HCT116 (cell line): ENCODE data around the gene ARFRP1. TPM values are rescaled to one million over a fixed set of nuclear protein-coding genes. Genes with fewer than 3 reads are reported as not detected.

Source experiments
- ATAC-seq: fragments of 200-7000 bp; cut with Tn5 transposase; 2 replicates; pipeline ENCODE4 v1.9.1; 2020; ENCODE audit warnings: mild to moderate bottlenecking, moderate library complexity
- BruUV-seq: library from RNA; stranded (reverse); fragments of 400-500 nt; replicated peaks from 2 replicates; lab custom pipeline; 2021; lab: Mats Ljungman, UMichigan
- CTCF ChIA-PET: fragments of 300-600 bp; sonication (Branson Sonifier 250); formaldehyde crosslinking; loops from one replicate; lab custom pipeline; 2021; ENCODE audit warnings: antibody characterized with exemption; lab: Charles Lee
- POLR2A ChIA-PET: fragments of 300-600, 350-600 bp; sonication (Branson Sonifier 250); formaldehyde crosslinking; loops from one replicate; lab custom pipeline; 2021; ENCODE audit warnings: antibody characterized with exemption; lab: Charles Lee
- RAD21 ChIA-PET, 2 experiments: fragments of 300-600 bp; sonication (Branson Sonifier 250); formaldehyde crosslinking; loops; one replicate each; lab custom pipeline; 2023; ENCODE audit warnings: low total read pairs in 2 of 2; ENCODE audit not compliant: uncharacterized antibody in 2 of 2, unreplicated experiment in 2 of 2, low non-redundant PET in 1 of 2; lab: Charles Lee
- DNase-seq: peaks from one replicate; pipeline ENCODE4 v3.0.0-alpha.2; 2010; ENCODE audit warnings: low read depth, low spot score
- H2AFZ ChIP-seq: fragments of 200-600 bp; shearing (Covaris generic), sonication (generic); 2 replicates; pipeline ENCODE4 v1.6.1; 2017; ENCODE audit warnings: low read depth, mixed run types, mixed read lengths, antibody characterized with exemption, low read length; ENCODE audit not compliant: poor library complexity, severe bottlenecking
- H3K27ac ChIP-seq: 2 replicates; pipeline ENCODE4 v1.5.1; 2012; ENCODE audit warnings: low read depth, low read length
- H3K27me3 ChIP-seq: fragments of 200-600 bp; sonication (generic); 2 replicates; pipeline ENCODE4 v1.6.1; 2016; ENCODE audit warnings: mixed run types, low read length, mixed read lengths; ENCODE audit not compliant: insufficient read depth
- H3K36me3 ChIP-seq, 2 experiments: fragments of 200-500 bp in 1 of 2; fragments of 200-600 bp in 1 of 2; sonication (Bioruptor generic) in 1 of 2; sonication (generic) in 1 of 2; 2 replicates each; pipeline versions ENCODE4 v1.5.1 to v1.6.1; 2014 to 2016; ENCODE audit warnings: low read length in 2 of 2, inconsistent platforms in 1 of 2, mixed read lengths in 1 of 2, mixed run types in 1 of 2; ENCODE audit not compliant: insufficient read depth in 2 of 2, control insufficient read depth in 1 of 2
- H3K4me1 ChIP-seq, 2 experiments: fragments of 200-600 bp in 1 of 2; sonication (generic) in 1 of 2; 2 replicates each; pipeline versions ENCODE4 v1.5.1 to v1.6.1; 2012 to 2017; ENCODE audit warnings: low read length in 2 of 2, inconsistent platforms in 1 of 2, mild to moderate bottlenecking in 1 of 2, mixed read lengths in 1 of 2, mixed run types in 1 of 2, moderate library complexity in 1 of 2; ENCODE audit not compliant: insufficient read depth in 2 of 2, control insufficient read depth in 1 of 2
- H3K4me2 ChIP-seq: fragments of 200-600 bp; sonication (generic); 2 replicates; pipeline ENCODE4 v1.6.1; 2017; ENCODE audit warnings: mixed run types, low read length, mixed read lengths
- H3K4me3 ChIP-seq, 2 experiments: fragments of 200-600 bp in 1 of 2; sonication (generic) in 1 of 2; replicated peaks in 1 of 2; 2 replicates each; pipeline ENCODE4 v1.5.1; 2011 to 2016; ENCODE audit warnings: low read length in 2 of 2, control low read depth in 1 of 2, low read depth in 1 of 2, mild to moderate bottlenecking in 1 of 2, mixed read lengths in 1 of 2, mixed run types in 1 of 2
- H3K79me2 ChIP-seq: fragments of 200-600 bp; sonication (generic); 2 replicates; pipeline ENCODE4 v1.6.1; 2017; ENCODE audit warnings: mild to moderate bottlenecking, mixed run types, low read length, moderate library complexity, mixed read lengths; ENCODE audit not compliant: insufficient read depth
- H3K9ac ChIP-seq: fragments of 200-600 bp; sonication (generic); 2 replicates; pipeline ENCODE4 v1.6.1; 2016; ENCODE audit warnings: low read length, mixed read lengths
- H3K9me2 ChIP-seq: fragments of 200-600 bp; sonication (generic), shearing (Covaris generic); 2 replicates; pipeline ENCODE4 v1.6.1; 2017; ENCODE audit warnings: mixed run types, mild to moderate bottlenecking, moderate library complexity; ENCODE audit not compliant: insufficient read depth
- H3K9me3 ChIP-seq, 2 experiments: fragments of 200-500 bp in 1 of 2; fragments of 200-600 bp in 1 of 2; sonication (Bioruptor generic) in 1 of 2; sonication (generic) in 1 of 2; 2 replicates each; pipeline ENCODE4 v1.6.1; 2014 to 2017; ENCODE audit warnings: low read length in 2 of 2, mixed read lengths in 2 of 2, inconsistent platforms in 1 of 2, low read depth in 1 of 2, mild to moderate bottlenecking in 1 of 2, mixed run types in 1 of 2, moderate library complexity in 1 of 2; ENCODE audit not compliant: control insufficient read depth in 1 of 2, insufficient read depth in 1 of 2
- H4K20me1 ChIP-seq: fragments of 200-600 bp; sonication (generic), shearing (Covaris generic); 2 replicates; pipeline ENCODE4 v1.6.1; 2017; ENCODE audit warnings: mixed run types, mild to moderate bottlenecking, moderate library complexity; ENCODE audit not compliant: insufficient read depth
- ATF3 ChIP-seq: IDR thresholded peaks from 2 replicates; pipeline ENCODE4 v1.6.1; 2012
- CBX3 ChIP-seq: IDR thresholded peaks from 2 replicates; pipeline ENCODE4 v1.6.1; 2012; ENCODE audit warnings: low read depth
- CTCF ChIP-seq, 3 experiments: fragments of 200-600 bp in 1 of 3; sonication (generic) in 1 of 3; IDR thresholded peaks in 2 of 3; conservative IDR thresholded peaks in 1 of 3; 2 replicates each; pipeline ENCODE4 v1.5.1; 2012 to 2017; ENCODE audit warnings: low read depth in 2 of 3, low read length in 2 of 3, antibody characterized with exemption in 1 of 3, borderline replicate concordance in 1 of 3, control low read depth in 1 of 3, mild to moderate bottlenecking in 1 of 3, mixed read lengths in 1 of 3, mixed run types in 1 of 3, moderate library complexity in 1 of 3; ENCODE audit not compliant: insufficient read depth in 1 of 3
- EGR1 ChIP-seq: IDR thresholded peaks from 2 replicates; pipeline ENCODE4 v1.6.1; 2012; ENCODE audit warnings: low read depth
- ELF1 ChIP-seq: IDR thresholded peaks from 2 replicates; pipeline ENCODE4 v1.6.1; 2012; ENCODE audit warnings: low read depth, borderline replicate concordance
- FOSL1 ChIP-seq: IDR thresholded peaks from 2 replicates; pipeline ENCODE4 v1.6.1; 2012; ENCODE audit warnings: low read depth
- JUND ChIP-seq: IDR thresholded peaks from 2 replicates; pipeline ENCODE4 v1.6.1; 2012
- POLR2AphosphoS5 ChIP-seq: IDR thresholded peaks from 2 replicates; pipeline ENCODE4 v1.6.1; 2011; ENCODE audit warnings: mild to moderate bottlenecking, low read depth, low read length, moderate library complexity
- REST ChIP-seq: IDR thresholded peaks from 2 replicates; pipeline ENCODE4 v1.6.1; 2012; ENCODE audit warnings: low read depth
- SIN3A ChIP-seq: IDR thresholded peaks from 2 replicates; pipeline ENCODE4 v1.6.1; 2012; ENCODE audit warnings: low read depth
- SP1 ChIP-seq: IDR thresholded peaks from 2 replicates; pipeline ENCODE4 v1.6.1; 2012; ENCODE audit warnings: low read depth
- TCF7L2 ChIP-seq: IDR thresholded peaks from 2 replicates; pipeline ENCODE4 v1.7.0; 2011; ENCODE audit warnings: borderline replicate concordance, inconsistent platforms; ENCODE audit not compliant: insufficient read depth, insufficient read length; ENCODE audit errors: extremely low read depth
- YY1 ChIP-seq: IDR thresholded peaks from 2 replicates; pipeline ENCODE4 v1.6.1; 2011; ENCODE audit warnings: low read length, low read depth, moderate library complexity, mild to moderate bottlenecking; ENCODE audit not compliant: insufficient replicate concordance; ENCODE audit errors: extremely low read depth
- ZNF274 ChIP-seq: fragments of 200-500 bp; sonication (Bioruptor generic); IDR thresholded peaks from 2 replicates; pipeline ENCODE4 v1.6.1; 2014; ENCODE audit warnings: mild to moderate bottlenecking, low read depth, low read length, inconsistent platforms
- intact Hi-C: fragments of 100-400 bp; cut with micrococcal nuclease; formaldehyde crosslinking; loops from 2 replicates; pipeline ENCODE4 v1.10.0; 2022
- total RNA-seq: library from RNA; stranded (reverse); gene quantifications from one replicate; pipeline ENCODE4 v1.2.1, GENCODE V29; 2021; ENCODE audit not compliant: unreplicated experiment

Gene ARFRP1
- total RNA-seq, 1 experiment from 2014 or later, result 53.7 TPM

- peaks cover 14 to 28% of the 10 kb centered on the region in 2 experiments for H3K36me3 ChIP-seq
Observed at GRCh38 chr20:63661959-63662812, 45.6 kb downstream of the ARFRP1 start.

More at GRCh38 chr20:63661959-63662812, 45.6 kb downstream of the ARFRP1 start:
- Histone ChIP-seq H3K4me3 (no peak overlapping the region), H3K9me2 (no peaks in the 10 kb centered on the region), H3K27ac (no peak overlapping the region), H3K4me2 (no peak overlapping the region), H2AFZ (no peak overlapping the region), H4K20me1 (no peaks in the 10 kb centered on the region), H3K27me3 (no peaks in the 10 kb centered on the region), H3K79me2 (peaks cover 60% of the 10 kb centered on the region), H3K9ac (no peak overlapping the region), H3K9me3 (no peaks in the 10 kb centered on the region), H3K4me1 (peaks cover 10 to 18% of the 10 kb centered on the region in 2 experiments)
- ATAC-seq, result no peak
- no peak for DNase-seq
- ChIA-PET CTCF (no interaction called here), POLR2A (no interaction called here), RAD21 (no interaction called here)
- intact Hi-C loops, result no loop called here
- TF ChIP-seq ATF3 (no peak), SIN3A (no peak), POLR2AphosphoS5 (no peak), EGR1 (no peak), CTCF (IDR thresholded peaks at IDR 0.05 in 2 of 3, conservative IDR thresholded peaks at IDR 0.05 in 1 of 3; ENCODE audit: borderline replicate concordance in 1 of 3, insufficient read depth in 1 of 3, low read depth in 2 of 3, low read length in 2 of 3) (no peak), JUND (no peak), ZNF274 (no peak), SP1 (no peak), YY1 (no peak), CBX3 (no peak), FOSL1 (no peak), REST (no peak), ELF1 (no peak), TCF7L2 (no peak)
- no TSS peak for BruUV-seq
